OCI-LY3 (cell line): ENCODE data around the gene SMC1B.
A peak's percentile ranks its signal among the peaks of the same experiment; 100 is the strongest.

ENCODE experiments used
- CTCF ChIP-seq: fragments of 200-600, 300-600 bp; sonication (generic); IDR thresholded peaks from 2 replicates; pipeline ENCODE4 v1.5.1; 2014; ENCODE audit warnings: antibody characterized with exemption, low read length, low read depth
- EZH2phosphoT487 ChIP-seq: fragments of 200-600 bp; shearing (Covaris generic); IDR thresholded peaks from 2 replicates; pipeline ENCODE4 v1.6.1; 2018; ENCODE audit warnings: antibody characterized with exemption, mixed run types, low read depth

- peak; percentile 49 for TF ChIP-seq CTCF
- TF ChIP-seq EZH2phosphoT487: no peak
Observed at GRCh38 chr22:45462034-45462655, 48.7 kb upstream of the SMC1B start.
